H1 (cell line): ENCODE results near the gene CYB561A3. TPM values are rescaled to one million over a fixed set of nuclear protein-coding genes. Genes with fewer than 3 reads are reported as not detected.

Experiments used
- CTCF ChIA-PET: fragments of 300-600 bp; sonication (Branson Sonifier 250); formaldehyde crosslinking; loops from one replicate; lab custom pipeline; 2021; ENCODE audit not compliant: partially characterized antibody; lab: Charles Lee
- POLR2A ChIA-PET: fragments of 300-600 bp; sonication (Branson Sonifier 250); formaldehyde crosslinking; loops from one replicate; lab custom pipeline; 2021; ENCODE audit warnings: inconsistent platforms; ENCODE audit not compliant: partially characterized antibody; lab: Charles Lee
- DNase-seq, 2 experiments: peaks; one replicate each; pipeline versions ENCODE4 v3.0.0 to v3.0.0-alpha.2; 2010 to 2022; ENCODE audit warnings: low spot score in 2 of 2, low read depth in 1 of 2, mixed read lengths in 1 of 2
- FAIRE-seq: peaks from 2 replicates; lab custom pipeline; 2011; peaks lifted over from hg19 to GRCh38; lab: Jason Lieb, UNC
- H2AFZ ChIP-seq: 2 replicates; pipeline ENCODE4 v1.8.1; 2012; ENCODE audit warnings: low read length, inconsistent platforms
- H2AK5ac ChIP-seq: 2 replicates; pipeline ENCODE4 v1.6.1; 2013; ENCODE audit warnings: low read depth, low read length
- H2BK120ac ChIP-seq: replicated peaks from 2 replicates; pipeline ENCODE3; 2013; ENCODE audit warnings: low read depth, low read length, inconsistent platforms
- H2BK12ac ChIP-seq: 2 replicates; pipeline ENCODE4 v1.6.1; 2013; ENCODE audit warnings: low read depth, low read length
- H2BK15ac ChIP-seq: 2 replicates; pipeline ENCODE4 v1.6.1; 2013; ENCODE audit warnings: low read length
- H2BK20ac ChIP-seq: 2 replicates; pipeline ENCODE4 v1.6.1; 2013; ENCODE audit warnings: low read length
- H2BK5ac ChIP-seq: 2 replicates; pipeline ENCODE4 v1.6.1; 2013; ENCODE audit warnings: low read depth, low read length
- H3K14ac ChIP-seq: 2 replicates; pipeline ENCODE4 v1.6.1; 2013; ENCODE audit warnings: inconsistent platforms; ENCODE audit not compliant: insufficient read length
- H3K18ac ChIP-seq: 2 replicates; pipeline ENCODE4 v1.6.1; 2013; ENCODE audit warnings: low read length; ENCODE audit errors: extremely low read depth
- H3K23ac ChIP-seq: 2 replicates; pipeline ENCODE4 v1.6.1; 2013; ENCODE audit warnings: inconsistent platforms; ENCODE audit not compliant: insufficient read length
- H3K23me2 ChIP-seq: 2 replicates; pipeline ENCODE4 v1.6.1; 2013; ENCODE audit warnings: low read depth, low read length
- H3K27ac ChIP-seq: 2 replicates; pipeline ENCODE4 v1.6.1; 2011; ENCODE audit warnings: low read depth, low read length, inconsistent platforms
- H3K27me3 ChIP-seq, 4 experiments: replicated peaks in 1 of 4; 1 replicate in 1 of 4; 2 replicates in 3 of 4; pipeline versions ENCODE4 v1.6.1 to v1.8.1; 2011 to 2013; ENCODE audit warnings: low read length in 3 of 4, mild to moderate bottlenecking in 3 of 4, inconsistent platforms in 2 of 4, mixed read lengths in 2 of 4, moderate library complexity in 1 of 4; ENCODE audit not compliant: control insufficient read depth in 3 of 4, insufficient read depth in 3 of 4; ENCODE audit errors: extremely low read depth in 1 of 4
- H3K36me3 ChIP-seq, 4 experiments: 2 replicates each; pipeline versions ENCODE4 v1.6.1 to v1.8.1; 2011 to 2013; ENCODE audit warnings: mild to moderate bottlenecking in 4 of 4, low read length in 3 of 4, moderate library complexity in 2 of 4, control low read depth in 1 of 4, inconsistent platforms in 1 of 4; ENCODE audit not compliant: insufficient read depth in 4 of 4, control insufficient read depth in 2 of 4
- H3K4ac ChIP-seq: replicated peaks from 2 replicates; pipeline ENCODE3; 2013; ENCODE audit warnings: low read length, low read depth, mixed read lengths, inconsistent platforms; ENCODE audit not compliant: insufficient read length
- H3K4me1 ChIP-seq, 4 experiments: replicated peaks in 1 of 4; 1 replicate in 1 of 4; 2 replicates in 3 of 4; pipeline versions ENCODE4 v1.6.1 to v1.8.1; 2011 to 2013; ENCODE audit warnings: low read length in 3 of 4, inconsistent platforms in 2 of 4, mixed read lengths in 1 of 4; ENCODE audit not compliant: insufficient read depth in 4 of 4, control insufficient read depth in 3 of 4
- H3K4me2 ChIP-seq, 2 experiments: 2 replicates each; pipeline versions ENCODE4 v1.6.1 to v1.8.1; 2011 to 2013; ENCODE audit warnings: low read depth in 2 of 2, low read length in 2 of 2, control low read depth in 1 of 2, inconsistent platforms in 1 of 2, mild to moderate bottlenecking in 1 of 2; ENCODE audit not compliant: insufficient read depth in 1 of 2
- H3K4me3 ChIP-seq, 4 experiments: fragments of 200-600, 300-600 bp in 1 of 4; sonication (generic), shearing (Covaris generic), sonication (Bioruptor Twin) in 1 of 4; 2 replicates each; pipeline versions ENCODE4 v1.5.1 to v1.8.1; 2011 to 2016; ENCODE audit warnings: low read length in 4 of 4, low read depth in 3 of 4, control low read depth in 2 of 4, inconsistent platforms in 2 of 4, mild to moderate bottlenecking in 2 of 4, mixed read lengths in 1 of 4, moderate library complexity in 1 of 4; ENCODE audit not compliant: insufficient read depth in 2 of 4; ENCODE audit errors: extremely low read depth in 1 of 4
- H3K56ac ChIP-seq: replicated peaks from 2 replicates; pipeline ENCODE3; 2013; ENCODE audit warnings: low read depth, mild to moderate bottlenecking, mixed read lengths, low read length, inconsistent platforms; ENCODE audit not compliant: insufficient read length
- H3K79me1 ChIP-seq: 2 replicates; pipeline ENCODE4 v1.6.1; 2013; ENCODE audit warnings: low read depth, low read length, control low read depth
- H3K79me2 ChIP-seq, 2 experiments: 2 replicates each; pipeline versions ENCODE4 v1.6.1 to v1.8.1; 2012 to 2013; ENCODE audit warnings: low read length in 2 of 2, mild to moderate bottlenecking in 2 of 2, inconsistent platforms in 1 of 2; ENCODE audit not compliant: insufficient read depth in 2 of 2, control insufficient read depth in 1 of 2
- H3K9ac ChIP-seq, 4 experiments: replicated peaks in 1 of 4; 1 replicate in 1 of 4; 2 replicates in 3 of 4; pipeline versions ENCODE4 v1.6.1 to v1.8.1; 2011 to 2013; ENCODE audit warnings: low read depth in 3 of 4, low read length in 3 of 4, control low read depth in 2 of 4, mild to moderate bottlenecking in 2 of 4, moderate library complexity in 2 of 4, inconsistent platforms in 1 of 4; ENCODE audit errors: extremely low read depth in 1 of 4
- H3K9me3 ChIP-seq, 2 experiments: 2 replicates each; pipeline versions ENCODE4 v1.6.1 to v1.8.1; 2012 to 2013; ENCODE audit warnings: mild to moderate bottlenecking in 2 of 2, moderate library complexity in 2 of 2, control low read depth in 1 of 2, inconsistent platforms in 1 of 2, low read depth in 1 of 2, low read length in 1 of 2, mixed read lengths in 1 of 2; ENCODE audit not compliant: insufficient read depth in 2 of 2
- H4K20me1 ChIP-seq, 2 experiments: replicated peaks in 1 of 2; 2 replicates each; pipeline versions ENCODE3 to v1.8.1; 2011 to 2013; ENCODE audit warnings: inconsistent platforms in 2 of 2, low read length in 2 of 2, mild to moderate bottlenecking in 1 of 2; ENCODE audit not compliant: insufficient read depth in 2 of 2, control insufficient read depth in 1 of 2
- H4K5ac ChIP-seq: 2 replicates; pipeline ENCODE4 v1.6.1; 2013; ENCODE audit warnings: low read length, low read depth, mixed read lengths, inconsistent platforms; ENCODE audit not compliant: insufficient read length
- H4K8ac ChIP-seq: 2 replicates; pipeline ENCODE4 v1.8.0; 2013; ENCODE audit warnings: mild to moderate bottlenecking, moderate library complexity, low read length, inconsistent platforms; ENCODE audit not compliant: insufficient read depth; ENCODE audit errors: extremely low read depth
- H4K91ac ChIP-seq: replicated peaks from 2 replicates; pipeline ENCODE3; 2013; ENCODE audit warnings: low read length, mixed read lengths, inconsistent platforms; ENCODE audit not compliant: insufficient read length
- BRCA1 ChIP-seq: IDR thresholded peaks from 2 replicates; pipeline ENCODE4 v1.6.1; 2012; ENCODE audit warnings: low read depth, low read length, improper control_type of control experiment
- EZH2 ChIP-seq: fragments of 200-600 bp; sonication (generic); IDR thresholded peaks from 2 replicates; pipeline ENCODE4 v1.7.1; 2012; ENCODE audit warnings: low read depth, mild to moderate bottlenecking, moderate library complexity, low read length, inconsistent platforms; ENCODE audit not compliant: severe bottlenecking
- JUND ChIP-seq: IDR thresholded peaks from 2 replicates; pipeline ENCODE4 v1.6.1; 2011; ENCODE audit warnings: mild to moderate bottlenecking, improper control_type of control experiment, low read length
- POU5F1 ChIP-seq: IDR thresholded peaks from 2 replicates; pipeline ENCODE4 v1.6.1; 2011; ENCODE audit warnings: low read depth, mild to moderate bottlenecking, low read length, moderate library complexity
- RBBP5 ChIP-seq: IDR thresholded peaks from 2 replicates; pipeline ENCODE4 v1.7.1; 2012; ENCODE audit warnings: low read depth, mild to moderate bottlenecking, inconsistent platforms, low read length, moderate library complexity, borderline replicate concordance
- RFX5 ChIP-seq: IDR thresholded peaks from 2 replicates; pipeline ENCODE4 v1.6.1; 2011; ENCODE audit warnings: low read depth, low read length, improper control_type of control experiment, borderline replicate concordance
- RNF2 ChIP-seq: fragments of 200-900, 300-1000 bp; sonication (generic); IDR thresholded peaks from 2 replicates; pipeline ENCODE4 v1.7.1; 2016; ENCODE audit warnings: borderline replicate concordance, low read depth, mild to moderate bottlenecking, antibody characterized with exemption, low read length; ENCODE audit not compliant: poor library complexity, severe bottlenecking; ENCODE audit errors: missing control alignments
- SIX5 ChIP-seq: IDR thresholded peaks from 2 replicates; pipeline ENCODE4 v1.6.1; 2011; ENCODE audit warnings: mild to moderate bottlenecking, low read depth, low read length
- WGBS, 2 experiments: shearing (Covaris generic) in 1 of 2; methylation state at CpG; one replicate each; pipeline versions ENCODE4 v1.1.6 to v1.1.7; 2013 to 2015; ENCODE audit warnings: low lambda C conversion rate in 2 of 2, mixed read lengths in 2 of 2, inconsistent platforms in 1 of 2, low coverage in 1 of 2, missing lambda C conversion rate in 1 of 2; ENCODE audit not compliant: insufficient replicate concordance in 2 of 2, insufficient coverage in 1 of 2, insufficient read length in 1 of 2; ENCODE audit errors: extremely low coverage in 1 of 2, missing lambda C conversion rate in 1 of 2; 5-methylcytosine and 5-hydroxymethylcytosine counted together
- polyA plus RNA-seq, 7 experiments: library from polyadenylated mRNA; depleted of rRNA in 3 of 7; stranded (reverse) in 5 of 7; unstranded in 2 of 7; fragments of >200 nt in 5 of 7; fragments of 200-250 nt in 2 of 7; gene quantifications; 1 replicate in 5 of 7; 2 replicates in 1 of 7; 4 replicates in 1 of 7; pipeline versions ENCODE4 v1.2.1 to v1.2.3, GENCODE V29; 2011 to 2013; ENCODE audit warnings: missing spikeins in 2 of 7, mixed read lengths in 2 of 7
- total RNA-seq: library from RNA; stranded (reverse); fragmentation: NEBNext Ultra II Directional; extraction: Animal tissue kit (Norgen Biotek cat#: 25700); gene quantifications from 2 replicates; pipeline ENCODE4 v1.2.1, GENCODE V29; 2021

The CYB561A3 gene
- total and polyA plus RNA-seq, 2 of the 8 experiments (the other 6 are each of a cell fraction or from before 2014, with no cell fraction given) = 29.6 to 41.2 TPM

DNA sequence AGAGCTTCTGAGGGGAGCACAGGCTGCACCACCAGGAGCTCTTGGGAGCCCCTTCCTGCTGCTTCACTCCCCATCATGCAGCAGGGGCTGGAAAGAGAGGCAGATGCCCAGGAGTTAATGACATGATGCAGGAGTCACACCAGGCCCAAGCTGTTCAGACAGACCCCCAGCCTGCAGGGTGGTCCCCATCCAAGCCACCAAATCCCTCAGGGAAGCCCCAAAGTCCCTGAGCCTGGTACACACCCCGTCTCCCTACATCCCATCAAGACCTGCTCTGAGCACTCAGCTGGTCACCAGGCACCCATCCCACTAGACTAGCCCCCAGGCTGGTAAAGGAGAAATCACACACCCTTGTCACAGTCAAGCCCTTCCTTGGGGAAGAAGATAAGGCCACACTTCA, 11.3 kb downstream of the CYB561A3 start:
- Histone ChIP-seq H3K79me2 (no peaks in the 10 kb centered on the region), H4K91ac (no peak overlapping the region), H2BK12ac (no peak overlapping the region), H3K4me1 (no peaks in the 10 kb centered on the region), H3K4ac (no peak overlapping the region), H3K36me3 (peaks cover 0 to 13% (median 8%) of the 10 kb centered on the region in 4 experiments; a peak in 6 of 8 replicates), H3K23me2 (no peaks in the 10 kb centered on the region), H2BK20ac (no peak overlapping the region), H4K5ac (no peak overlapping the region), H4K20me1 (peaks cover 0 to 8% of the 10 kb centered on the region in 2 experiments), H3K23ac (no peak overlapping the region), H3K4me3 (no peak overlapping the region), H2AK5ac (no peak overlapping the region), H3K27ac (no peak overlapping the region), H3K14ac (no peak overlapping the region), H3K9me3 (no peaks in the 10 kb centered on the region), H2AFZ (no peak overlapping the region), H2BK120ac (no peak overlapping the region), H2BK15ac (no peak overlapping the region), H4K8ac (no peak overlapping the region), H2BK5ac (no peak overlapping the region), H3K79me1 (no peaks in the 10 kb centered on the region; the same call in 1 of the 2 replicates), H3K9ac (no peak overlapping the region), H3K18ac (no peak overlapping the region), H3K4me2 (no peak overlapping the region), H3K56ac (no peak overlapping the region), H3K27me3 (no peaks in the 10 kb centered on the region)
- DNase-seq = no peak
- no peak for FAIRE-seq
- TF ChIP-seq POU5F1 = no peak
- no peak for TF ChIP-seq BRCA1
- no peak for TF ChIP-seq RNF2
- no peak for TF ChIP-seq RBBP5
- no peak for TF ChIP-seq RFX5
- TF ChIP-seq SIX5 = no peak
- no peak for TF ChIP-seq EZH2
- TF ChIP-seq JUND = no peak
- ChIA-PET CTCF (interaction anchor here (1.5 to 7.1 kb wide), 3 partner anchors 14 to 35 kb away, joined by 3 to 80 read pairs (median 55); no protein-coding TSS in a partner anchor), POLR2A (interaction anchor here (0.7 to 39.7 kb wide), 4 partner anchors 14 to 1133 kb away, joined by 3 to 1106 read pairs (median 32); partner anchors contain the start of genes CYB561A3, DDB1, TKFC and TMEM138)
- WGBS, 2 experiments = 88% methylated on average over 1 of the region's 1 CpG; no CpG with 5 or more reads in 1 of the 2 experiments
